DOHH2 (cell line): ENCODE results near the gene GJC1.

Experiments used
- CTCF ChIP-seq: fragments of 200-600 bp; sonication (generic); IDR thresholded peaks from one replicate; pipeline ENCODE4 v1.5.1; 2014; ENCODE audit warnings: antibody characterized with exemption, mild to moderate bottlenecking, low read depth, low read length; ENCODE audit not compliant: poor library complexity, severe bottlenecking
- EZH2phosphoT487 ChIP-seq: fragments of 200-600 bp; sonication (generic); IDR thresholded peaks from 2 replicates; pipeline ENCODE4 v1.6.1; 2017; ENCODE audit warnings: borderline replicate concordance, mild to moderate bottlenecking, antibody characterized with exemption, low read length, moderate library complexity, mixed read lengths

- TF ChIP-seq CTCF: no peak
- no peak for TF ChIP-seq EZH2phosphoT487
These were observed 54.1 kb downstream of the GJC1 start for GRCh38 chr17:44775838-44776621.
